Coronary artery (tissue), 2 donors: ENCODE data around the gene MCAM.
A peak's percentile ranks its signal among the peaks of the same experiment; 100 is the strongest.

ENCODE experiments used
- DNase-seq: peaks from one replicate; pipeline ENCODE4 v3.0.0-alpha.2; 2017; ENCODE audit warnings: low spot score
- H3K27ac ChIP-seq, 2 donors: fragments of 200-600 bp; sonication (generic); one replicate each; pipeline ENCODE4 v1.5.1; 2016 to 2019
- H3K4me3 ChIP-seq: fragments of 200-600 bp; sonication (generic); 2 replicates; pipeline ENCODE4 v1.5.1; 2016; ENCODE audit warnings: mild to moderate bottlenecking, moderate library complexity
- CTCF ChIP-seq: fragments of 200-600 bp; sonication (generic); IDR thresholded peaks from one replicate; pipeline ENCODE4 v1.5.1; 2019; ENCODE audit warnings: antibody characterized with exemption

Gene MCAM

GRCh38 chr11:119343726-119344125 lies 26.8 kb upstream of the MCAM start:
- no peak for TF ChIP-seq CTCF
- no peak for DNase-seq
- H3K4me3 ChIP-seq = no peak overlapping the region
- H3K27ac ChIP-seq = no peak overlapping the region

- DNase-seq = no peak
- TF ChIP-seq CTCF = no peak
- no peak overlapping the region for H3K27ac ChIP-seq
- H3K4me3 ChIP-seq = no peak overlapping the region
These were observed 25.6 kb upstream of the MCAM start for GRCh38 chr11:119342362-119343130.

- H3K27ac ChIP-seq = no peak overlapping the region
- DNase-seq = no peak
- H3K4me3 ChIP-seq = no peak overlapping the region
- TF ChIP-seq CTCF = no peak
These were observed 25.0 kb upstream of the MCAM start for GRCh38 chr11:119342023-119342300.

GRCh38 chr11:119341222-119342022 lies 24.5 kb upstream of the MCAM start:
- DNase-seq = peak; percentile 71
- Histone ChIP-seq H3K4me3 (peak overlapping the region; percentile 90), H3K27ac (peak overlapping the region; percentile 77 to 91)
- TF ChIP-seq CTCF = no peak

GRCh38 chr11:119340335-119341221 lies 23.6 kb upstream of the MCAM start, which contains the start of gene C1QTNF5:
TSS of gene C1QTNF5 (minus strand) at chr11:119340883. CDS start at chr11:119340397, 486 bp downstream.
- peak; percentile 90 for DNase-seq
- Histone ChIP-seq H3K27ac (peak within 1 kb of the TSS; percentile 77 to 91), H3K4me3 (peak within 1 kb of the TSS; percentile 90)
- TF ChIP-seq CTCF = no peak

- DNase-seq = no peak
- peak overlapping the region; percentile 90 for H3K4me3 ChIP-seq
- peak; percentile 93 for TF ChIP-seq CTCF
These were observed 22.8 kb upstream of the MCAM start for GRCh38 chr11:119339589-119340334.

More at GRCh38 chr11:119339589-119340334, 22.8 kb upstream of the MCAM start:
- H3K27ac ChIP-seq = peak overlapping the region; percentile 77 to 91
